ENCODE measurements around the gene CYP4F3.

CYP4F3 gene

GRCh38 chr19:15666186-15666585, 25.5 kb downstream of the CYP4F3 start:
- no peak for DNase-seq (ENCODE audit: low read depth)

GRCh38 chr19:15666883-15667282, 26.2 kb downstream of the CYP4F3 start:
- in situ Hi-C loops (cut with HindIII; ENCODE audit: low sequenced_read_pairs): no loop called here
- no peak overlapping the region for H3K4me3 ChIP-seq (ENCODE audit: low read depth, low read length)
- no peak for TF ChIP-seq CTCF (IDR thresholded peaks at IDR 0.05; ENCODE audit: low read depth, low read length, missing control alignments)
- no peak for DNase-seq (ENCODE audit: low read depth)

More at GRCh38 chr19:15666186-15666585, 25.5 kb downstream of the CYP4F3 start:
- TF ChIP-seq CTCF (IDR thresholded peaks at IDR 0.05; ENCODE audit: low read depth, low read length, missing control alignments): no peak
- H3K4me3 ChIP-seq (ENCODE audit: low read depth, low read length): no peak overlapping the region
- in situ Hi-C loops (cut with HindIII; ENCODE audit: low sequenced_read_pairs): no loop called here

- TF ChIP-seq CTCF (IDR thresholded peaks at IDR 0.05; ENCODE audit: low read depth, low read length, missing control alignments): no peak
- in situ Hi-C loops (cut with HindIII; ENCODE audit: low sequenced_read_pairs): no loop called here
- DNase-seq (ENCODE audit: low read depth): no peak
- H3K4me3 ChIP-seq (ENCODE audit: low read depth, low read length): no peak overlapping the region
Measured at GRCh38 chr19:15669440-15669839, 28.7 kb downstream of the CYP4F3 start.

GRCh38 chr19:15669891-15670290, 29.2 kb downstream of the CYP4F3 start:
- DNase-seq (ENCODE audit: low read depth): no peak
- in situ Hi-C loops (cut with HindIII; ENCODE audit: low sequenced_read_pairs): no loop called here
- no peak for TF ChIP-seq CTCF (IDR thresholded peaks at IDR 0.05; ENCODE audit: low read depth, low read length, missing control alignments)
- no peak overlapping the region for H3K4me3 ChIP-seq (ENCODE audit: low read depth, low read length)

- no peak for TF ChIP-seq CTCF (IDR thresholded peaks at IDR 0.05; ENCODE audit: low read depth, low read length, missing control alignments)
- DNase-seq (ENCODE audit: low read depth): no peak
- in situ Hi-C loops (cut with HindIII; ENCODE audit: low sequenced_read_pairs): no loop called here
- H3K4me3 ChIP-seq (ENCODE audit: low read depth, low read length): no peak overlapping the region
Measured at GRCh38 chr19:15671237-15671821, 30.6 kb downstream of the CYP4F3 start.

- TF ChIP-seq CTCF (IDR thresholded peaks at IDR 0.05; ENCODE audit: low read depth, low read length, missing control alignments): no peak
- no peak overlapping the region for H3K4me3 ChIP-seq (ENCODE audit: low read depth, low read length)
- DNase-seq (ENCODE audit: low read depth): no peak
- in situ Hi-C loops (cut with HindIII; ENCODE audit: low sequenced_read_pairs): no loop called here
Measured at GRCh38 chr19:15671891-15672579, 31.3 kb downstream of the CYP4F3 start.
